SK-N-SH (cell line): ENCODE data around the gene GLYATL1B.
A peak's percentile ranks its signal among the peaks of the same experiment; 100 is the strongest.

ENCODE experiments used
- CTCF ChIP-seq: fragments of 200-600 bp; sonication (generic); IDR thresholded peaks from 2 replicates; pipeline ENCODE4 v1.6.1; 2017; ENCODE audit warnings: antibody characterized with exemption, mild to moderate bottlenecking, moderate library complexity
- GABPA ChIP-seq: IDR thresholded peaks from 2 replicates; pipeline ENCODE4 v1.4.0; 2012; ENCODE audit warnings: low read depth, mild to moderate bottlenecking
- JUND ChIP-seq: IDR thresholded peaks from 2 replicates; pipeline ENCODE4 v1.4.0; 2012
- MAX ChIP-seq: IDR thresholded peaks from 2 replicates; pipeline ENCODE4 v1.4.0; 2012; ENCODE audit warnings: low read depth
- MXI1 ChIP-seq: IDR thresholded peaks from 2 replicates; pipeline ENCODE4 v1.6.1; 2012; ENCODE audit warnings: mild to moderate bottlenecking, low read depth, low read length, improper control_type of control experiment
- POLR2AphosphoS5 ChIP-seq: IDR thresholded peaks from 2 replicates; pipeline ENCODE4 v1.6.1; 2012; ENCODE audit warnings: low read depth, low read length
- RAD21 ChIP-seq: IDR thresholded peaks from 2 replicates; pipeline ENCODE4 v1.6.1; 2012; ENCODE audit warnings: mild to moderate bottlenecking, low read length
- RCOR1 ChIP-seq: fragments of 150-350 bp; IDR thresholded peaks from 2 replicates; pipeline ENCODE4 v1.6.1; 2017; ENCODE audit warnings: antibody characterized with exemption, low read length
- SIN3A ChIP-seq: IDR thresholded peaks from 2 replicates; pipeline ENCODE4 v1.6.1; 2012; ENCODE audit warnings: low read depth, mild to moderate bottlenecking, low read length, moderate library complexity, borderline replicate concordance
- TAF1 ChIP-seq: IDR thresholded peaks from 2 replicates; pipeline ENCODE4 v1.6.1; 2012; ENCODE audit warnings: low read depth, mild to moderate bottlenecking, low read length, moderate library complexity, borderline replicate concordance
- USF2 ChIP-seq: fragments of 150-350 bp; IDR thresholded peaks from 2 replicates; pipeline ENCODE4 v1.6.1; 2017; ENCODE audit warnings: antibody characterized with exemption, low read length, low read depth, borderline replicate concordance

- TF ChIP-seq POLR2AphosphoS5: no peak
- peak; percentile 74 for TF ChIP-seq CTCF
- TF ChIP-seq USF2: no peak
- no peak for TF ChIP-seq MAX
- TF ChIP-seq TAF1: no peak
- no peak for TF ChIP-seq JUND
- peak; percentile 37; the same call in 1 of the 2 replicates for TF ChIP-seq RAD21
- TF ChIP-seq MXI1: no peak
- no peak for TF ChIP-seq SIN3A
- no peak for TF ChIP-seq RCOR1
- no peak for TF ChIP-seq GABPA
These were observed 32.7 kb upstream of the GLYATL1B start for GRCh38 chr11:59053387-59053786.
